BLaER1 (cell line): ENCODE measurements around the gene TEAD1.

Experiments used
- H3K27ac ChIP-seq: shearing (Covaris generic); formaldehyde crosslinking; 2 replicates; pipeline ENCODE4 v1.8.1; 2022
- H3K27me3 ChIP-seq: shearing (Covaris generic); formaldehyde crosslinking; 2 replicates; pipeline ENCODE4 v1.8.1; 2022
- H3K36me3 ChIP-seq: shearing (Covaris generic); formaldehyde crosslinking; 2 replicates; pipeline ENCODE4 v1.8.1; 2022
- H3K4me1 ChIP-seq: shearing (Covaris generic); formaldehyde crosslinking; 2 replicates; pipeline ENCODE4 v1.8.1; 2022
- H3K4me2 ChIP-seq: shearing (Covaris generic); formaldehyde crosslinking; 2 replicates; pipeline ENCODE4 v1.8.1; 2022
- H3K4me3 ChIP-seq: shearing (Covaris generic); formaldehyde crosslinking; 2 replicates; pipeline ENCODE4 v1.8.1; 2022
- H3K9ac ChIP-seq: shearing (Covaris generic); formaldehyde crosslinking; 2 replicates; pipeline ENCODE4 v1.8.1; 2022
- H3K9me3 ChIP-seq: shearing (Covaris generic); formaldehyde crosslinking; 2 replicates; pipeline ENCODE4 v1.8.1; 2022
- H4K20me1 ChIP-seq: shearing (Covaris generic); formaldehyde crosslinking; 2 replicates; pipeline ENCODE4 v1.8.1; 2022
- Cebpa-rat ChIP-seq: shearing (Covaris generic); IDR thresholded peaks from 2 replicates; pipeline ENCODE4 v1.8.1; 2022

Gene TEAD1

DNA sequence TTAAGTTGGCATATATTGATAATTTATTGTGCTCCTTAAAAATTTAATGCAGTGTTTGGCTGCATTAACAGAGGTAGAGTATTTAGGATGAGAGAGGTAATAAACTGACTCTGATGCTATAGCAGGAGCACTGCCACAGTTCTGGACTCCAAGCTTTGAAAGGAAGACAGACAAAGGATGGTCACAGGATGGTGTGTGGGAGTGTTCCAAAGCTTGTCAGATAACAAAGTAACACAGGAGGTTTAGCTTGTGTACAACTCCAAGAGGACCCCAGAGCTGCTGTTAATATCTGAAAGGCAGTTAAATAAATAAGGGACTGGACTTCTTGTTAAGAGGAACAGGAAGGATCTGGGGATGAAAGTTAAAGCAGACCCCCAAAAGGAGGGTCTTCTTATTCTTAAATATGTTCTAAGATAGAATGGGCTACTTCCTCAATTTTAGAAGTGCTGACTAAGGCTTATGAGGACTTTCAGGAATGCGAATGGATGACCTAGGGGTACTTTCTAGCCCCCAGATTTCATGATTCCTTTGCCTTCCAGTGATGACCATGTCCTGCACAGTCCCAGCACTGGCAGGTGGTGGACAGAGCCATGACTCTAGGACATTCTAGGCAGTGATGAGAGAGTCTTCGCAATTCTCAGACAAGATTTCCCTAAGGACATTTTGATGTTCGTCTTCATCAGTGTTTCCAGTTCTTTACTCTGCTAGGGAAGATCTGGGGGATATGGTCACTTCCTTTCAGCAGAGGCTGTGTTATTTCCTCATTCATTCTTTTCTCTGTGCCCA, 185.8 kb downstream of the TEAD1 start:
- H3K4me2 ChIP-seq, result no peak overlapping the region
- H3K36me3 ChIP-seq, result no peaks in the 10 kb centered on the region
- TF ChIP-seq Cebpa-rat, result no peak
- H3K4me3 ChIP-seq, result no peak overlapping the region
- no peaks in the 10 kb centered on the region for H3K4me1 ChIP-seq
- no peak overlapping the region for H3K9ac ChIP-seq
- H3K9me3 ChIP-seq, result no peaks in the 10 kb centered on the region
- H3K27me3 ChIP-seq, result no peaks in the 10 kb centered on the region
- no peak overlapping the region for H3K27ac ChIP-seq
- no peaks in the 10 kb centered on the region for H4K20me1 ChIP-seq

DNA sequence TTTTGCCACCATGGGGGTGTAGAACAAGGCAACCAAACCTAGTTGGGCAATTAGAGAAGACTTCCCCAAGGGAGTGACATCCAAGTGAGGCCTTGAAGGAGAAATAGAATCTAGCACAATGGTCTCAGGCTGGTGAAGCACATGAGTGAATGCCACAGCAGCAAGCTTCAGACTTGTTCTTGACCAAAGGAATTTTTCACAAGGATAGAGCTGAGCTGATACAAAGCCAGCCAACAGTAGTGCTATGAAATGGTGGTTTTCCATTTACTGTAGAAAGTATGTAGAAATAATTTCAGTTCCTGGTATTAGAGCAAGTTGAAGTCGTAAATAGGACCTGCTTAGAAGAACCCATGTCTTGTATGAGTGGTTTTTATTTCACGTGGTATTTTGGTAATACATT, 186.6 kb downstream of the TEAD1 start:
- no peak overlapping the region for H3K9ac ChIP-seq
- no peaks in the 10 kb centered on the region for H4K20me1 ChIP-seq
- TF ChIP-seq Cebpa-rat, result no peak
- no peak overlapping the region for H3K4me2 ChIP-seq
- no peaks in the 10 kb centered on the region for H3K9me3 ChIP-seq
- H3K27ac ChIP-seq, result no peak overlapping the region
- no peak overlapping the region for H3K4me3 ChIP-seq
- no peaks in the 10 kb centered on the region for H3K36me3 ChIP-seq
- no peaks in the 10 kb centered on the region for H3K4me1 ChIP-seq
- no peaks in the 10 kb centered on the region for H3K27me3 ChIP-seq

DNA sequence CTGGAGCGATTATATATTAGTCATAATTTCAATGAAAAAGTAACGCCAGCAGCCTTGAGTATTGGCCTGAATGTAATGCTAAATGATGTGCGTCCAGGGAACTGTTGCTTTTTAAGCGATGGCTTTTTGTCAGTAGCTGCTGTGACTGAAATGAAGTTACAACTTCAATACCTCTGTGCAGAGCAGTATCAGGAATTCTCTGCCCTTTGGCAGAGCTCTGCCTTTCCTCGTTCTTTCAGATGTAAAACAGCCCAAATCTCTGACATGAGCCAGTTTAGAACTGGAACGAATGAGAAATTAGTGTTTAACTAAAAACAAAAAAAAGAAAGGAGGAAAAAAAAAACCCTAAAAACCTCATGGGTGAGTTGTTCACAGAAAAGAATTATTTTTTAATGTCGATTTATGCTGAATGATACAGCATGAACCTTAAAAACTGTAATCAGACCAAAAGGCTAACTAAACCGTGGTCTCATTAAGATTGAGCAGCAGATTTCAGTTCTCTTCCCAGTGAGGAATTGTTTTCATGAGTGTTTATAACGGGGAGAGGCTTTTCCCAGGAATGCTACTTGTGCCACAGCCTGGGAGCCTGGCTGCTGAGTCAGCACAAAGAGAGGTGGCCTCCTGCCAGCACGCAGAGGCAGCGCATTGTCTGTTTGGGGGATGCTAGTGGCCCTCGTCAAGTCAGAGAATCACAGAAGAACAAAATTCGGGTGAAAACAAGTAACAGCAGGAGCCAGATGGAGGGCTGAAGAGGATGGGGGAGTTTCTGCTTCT, 188.7 kb downstream of the TEAD1 start:
- Histone ChIP-seq H3K36me3 (no peaks in the 10 kb centered on the region), H3K4me1 (no peaks in the 10 kb centered on the region), H3K27ac (no peak overlapping the region), H3K4me3 (no peak overlapping the region), H3K9ac (no peak overlapping the region), H3K4me2 (no peak overlapping the region), H4K20me1 (no peaks in the 10 kb centered on the region), H3K27me3 (no peaks in the 10 kb centered on the region), H3K9me3 (no peaks in the 10 kb centered on the region)
- no peak for TF ChIP-seq Cebpa-rat

DNA sequence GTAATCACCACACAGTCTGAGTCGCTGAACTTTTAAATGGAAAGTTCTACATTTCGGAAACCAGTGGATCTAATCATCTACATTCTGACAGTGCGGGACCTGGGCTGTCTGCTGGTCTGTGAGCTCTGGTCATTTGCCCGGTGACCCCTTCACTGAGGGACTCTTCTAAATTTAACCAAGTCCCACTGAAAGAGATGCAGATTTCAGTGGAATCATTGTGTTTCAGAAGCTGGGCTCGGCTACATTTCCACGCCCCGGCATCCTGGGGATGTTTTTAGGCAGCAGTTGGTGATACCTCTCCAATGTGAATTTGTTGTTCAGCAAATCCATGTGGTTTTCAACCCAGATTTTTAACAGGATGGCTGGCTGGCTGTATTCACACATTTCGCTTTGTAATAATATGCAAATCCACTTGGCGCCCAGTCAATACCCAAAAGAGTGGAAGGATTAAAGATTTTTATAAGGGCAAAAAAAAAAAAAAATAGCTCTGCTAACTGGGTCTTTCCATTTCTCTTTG, 189.4 kb downstream of the TEAD1 start:
- no peak overlapping the region for H3K4me2 ChIP-seq
- TF ChIP-seq Cebpa-rat, result no peak
- no peak overlapping the region for H3K4me3 ChIP-seq
- no peaks in the 10 kb centered on the region for H4K20me1 ChIP-seq
- H3K36me3 ChIP-seq, result no peaks in the 10 kb centered on the region
- H3K27me3 ChIP-seq, result no peaks in the 10 kb centered on the region
- H3K9me3 ChIP-seq, result no peaks in the 10 kb centered on the region
- H3K27ac ChIP-seq, result no peak overlapping the region
- no peaks in the 10 kb centered on the region for H3K4me1 ChIP-seq
- H3K9ac ChIP-seq, result no peak overlapping the region

DNA sequence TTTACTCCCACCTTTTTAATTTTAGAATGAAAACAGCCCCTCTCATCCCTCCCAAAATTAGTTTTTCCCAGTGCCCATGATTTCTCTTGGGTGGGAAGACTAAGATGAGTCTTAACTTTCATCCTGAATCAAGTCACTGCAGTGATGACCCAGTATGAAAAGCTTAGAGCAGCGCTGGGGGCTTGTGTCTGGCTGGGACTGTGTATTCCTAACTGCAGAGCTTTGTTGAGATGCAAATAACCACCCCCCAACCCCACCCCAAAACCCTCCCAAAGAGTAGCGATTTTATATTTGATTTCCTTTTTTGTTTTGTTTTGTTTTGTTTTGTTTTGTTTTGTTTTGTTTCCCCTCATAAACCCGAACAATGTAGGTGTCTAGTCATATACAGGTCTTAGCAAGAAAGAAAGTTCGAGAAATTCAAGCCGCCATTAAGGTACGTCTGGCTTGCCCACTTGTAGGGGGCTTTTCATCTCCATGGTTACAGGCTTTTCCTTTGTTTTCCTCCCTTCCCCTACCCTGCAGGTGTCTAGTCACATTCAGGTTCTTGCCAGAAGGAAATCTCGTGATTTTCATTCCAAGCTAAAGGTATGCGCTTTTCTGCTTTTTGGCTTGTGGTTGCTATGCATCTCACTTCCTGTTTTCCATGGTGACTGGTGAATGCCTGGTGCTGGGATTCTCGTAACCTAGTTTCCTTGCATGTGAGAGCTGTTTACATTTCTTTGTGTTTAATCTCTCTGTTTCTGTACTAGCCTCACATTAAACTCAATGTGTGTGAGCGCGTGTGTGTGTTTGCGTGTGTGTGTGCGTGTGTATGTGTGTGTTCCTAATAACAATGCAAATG, 190.3 kb downstream of the TEAD1 start:
- H4K20me1 ChIP-seq, result no peaks in the 10 kb centered on the region
- TF ChIP-seq Cebpa-rat, result no peak
- H3K9me3 ChIP-seq, result no peaks in the 10 kb centered on the region
- H3K4me3 ChIP-seq, result no peak overlapping the region
- no peaks in the 10 kb centered on the region for H3K4me1 ChIP-seq
- no peaks in the 10 kb centered on the region for H3K27me3 ChIP-seq
- H3K27ac ChIP-seq, result no peak overlapping the region
- H3K9ac ChIP-seq, result no peak overlapping the region
- no peaks in the 10 kb centered on the region for H3K36me3 ChIP-seq
- no peak overlapping the region for H3K4me2 ChIP-seq

DNA sequence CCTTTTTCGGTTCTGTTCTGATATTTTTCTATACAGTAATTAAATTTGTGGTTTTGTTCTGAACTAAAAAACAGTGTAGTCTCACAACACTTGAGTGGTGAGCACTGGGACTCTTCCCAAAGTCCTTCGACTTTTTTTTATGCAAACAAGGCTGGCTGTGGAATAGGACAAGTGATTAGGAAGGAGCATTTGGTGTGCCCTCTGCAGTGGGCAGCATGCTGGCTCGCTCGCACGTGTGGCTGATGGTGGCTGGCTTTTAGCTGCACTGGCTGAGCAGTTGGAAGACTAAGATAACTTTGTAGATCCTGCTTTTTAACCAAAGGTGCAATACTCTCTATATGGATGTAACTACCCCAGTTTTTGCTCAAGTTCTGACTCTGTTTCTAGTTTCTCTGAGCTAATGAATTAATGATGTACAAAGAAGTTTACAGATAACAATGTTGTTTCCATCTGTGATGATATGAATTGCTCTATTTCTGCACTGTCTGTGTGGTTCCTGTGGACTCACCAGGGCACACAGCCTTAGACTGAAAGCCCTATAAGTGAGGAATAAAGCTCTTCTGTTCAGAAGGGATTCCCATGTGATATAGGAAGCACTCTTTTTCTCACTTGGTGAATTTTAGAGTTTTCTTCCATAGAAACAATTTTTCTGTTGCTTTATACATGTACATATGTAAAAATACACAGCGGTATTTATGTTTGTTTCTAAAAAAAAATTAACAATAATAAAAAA, 191.8 kb downstream of the TEAD1 start:
- no peaks in the 10 kb centered on the region for H3K36me3 ChIP-seq
- no peaks in the 10 kb centered on the region for H3K4me1 ChIP-seq
- H3K4me3 ChIP-seq, result no peak overlapping the region
- no peaks in the 10 kb centered on the region for H3K9me3 ChIP-seq
- no peak overlapping the region for H3K9ac ChIP-seq
- H3K4me2 ChIP-seq, result no peak overlapping the region
- no peaks in the 10 kb centered on the region for H4K20me1 ChIP-seq
- no peak overlapping the region for H3K27ac ChIP-seq
- H3K27me3 ChIP-seq, result no peaks in the 10 kb centered on the region
- TF ChIP-seq Cebpa-rat, result no peak

DNA sequence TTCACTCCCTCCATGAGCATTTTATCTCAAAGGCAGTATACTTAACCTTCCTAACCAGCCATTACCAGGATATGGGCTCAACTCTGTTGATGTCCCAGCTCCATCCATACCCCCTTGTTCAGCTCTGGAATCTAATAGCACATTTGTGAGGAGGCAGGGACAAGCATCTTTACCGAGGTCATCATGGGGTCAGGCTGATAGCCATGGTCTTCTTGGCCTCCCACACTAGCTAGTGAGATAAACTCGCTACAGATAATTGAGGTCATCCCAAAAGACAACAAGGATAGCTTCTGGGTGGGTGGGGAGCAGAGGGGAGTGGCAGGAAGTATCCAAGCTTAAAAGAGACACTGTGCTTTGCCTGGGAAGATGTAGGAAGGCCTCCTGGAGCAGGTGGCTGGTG, 193.3 kb downstream of the TEAD1 start:
- Histone ChIP-seq H3K4me2 (no peak overlapping the region), H3K4me3 (no peak overlapping the region), H3K27ac (no peak overlapping the region), H3K9ac (no peak overlapping the region), H3K36me3 (no peaks in the 10 kb centered on the region), H4K20me1 (no peaks in the 10 kb centered on the region), H3K9me3 (no peaks in the 10 kb centered on the region), H3K4me1 (no peaks in the 10 kb centered on the region), H3K27me3 (no peaks in the 10 kb centered on the region)
- TF ChIP-seq Cebpa-rat, result no peak

DNA sequence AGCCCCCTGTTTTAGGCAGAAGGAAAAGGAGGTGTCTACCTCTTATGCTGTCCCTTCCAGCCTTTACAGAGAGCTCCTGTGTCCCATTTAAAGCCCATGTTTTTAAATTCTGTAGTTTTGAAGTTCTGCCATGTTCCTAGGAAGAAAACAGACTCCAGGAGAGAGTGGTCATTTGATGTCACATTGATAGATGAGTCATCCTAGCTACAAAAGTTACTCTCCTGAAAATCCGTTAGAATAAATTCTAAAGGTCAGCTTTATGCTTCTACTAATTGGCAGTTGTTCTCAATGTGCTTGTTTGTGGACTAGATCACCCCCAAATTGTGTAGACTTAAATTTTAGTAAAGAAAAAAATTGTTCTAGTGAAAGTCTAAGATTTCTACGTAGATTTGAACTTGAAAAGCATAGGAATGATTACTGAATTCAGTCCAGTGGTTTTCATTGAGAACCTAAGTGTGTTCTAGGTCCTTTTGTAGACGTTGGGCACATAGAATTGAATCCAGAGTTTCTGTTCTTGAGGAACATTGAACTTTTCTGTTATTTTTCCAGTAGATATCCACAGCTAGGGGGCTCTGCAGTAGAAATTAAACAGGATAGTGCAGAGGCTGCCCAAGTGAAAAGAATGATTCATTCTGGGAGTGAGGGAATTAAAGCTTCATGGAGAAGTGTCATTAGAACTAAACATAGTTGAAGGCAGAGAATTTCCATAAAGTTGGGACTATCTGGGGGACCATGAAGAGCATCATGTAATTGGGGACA, 194.3 kb downstream of the TEAD1 start:
- Histone ChIP-seq H4K20me1 (no peaks in the 10 kb centered on the region), H3K4me1 (no peaks in the 10 kb centered on the region), H3K4me3 (no peak overlapping the region), H3K9ac (no peak overlapping the region), H3K4me2 (no peak overlapping the region), H3K27me3 (no peaks in the 10 kb centered on the region), H3K27ac (no peak overlapping the region), H3K36me3 (no peaks in the 10 kb centered on the region), H3K9me3 (no peaks in the 10 kb centered on the region)
- TF ChIP-seq Cebpa-rat, result no peak

DNA sequence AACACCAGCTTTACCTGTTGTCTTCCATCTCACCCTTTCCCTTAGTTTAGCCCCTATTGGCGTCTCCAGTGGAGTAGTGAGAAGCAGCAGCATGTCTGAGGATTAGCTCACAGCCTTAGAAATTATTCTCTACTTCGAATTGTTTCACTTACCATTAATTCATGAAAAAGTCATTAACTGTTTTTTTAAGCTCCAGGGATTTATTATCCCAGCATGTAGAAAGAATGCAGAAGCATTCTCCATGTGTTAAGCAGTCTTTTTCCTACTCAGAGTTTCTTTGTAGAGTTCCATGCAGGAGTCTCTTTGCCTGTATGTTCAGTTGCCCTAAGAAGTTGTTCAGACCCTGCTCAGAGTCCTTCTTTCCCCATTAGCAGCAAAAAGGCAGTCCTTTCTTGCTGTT, 197.0 kb downstream of the TEAD1 start:
- no peaks in the 10 kb centered on the region for H3K4me1 ChIP-seq
- no peaks in the 10 kb centered on the region for H3K27me3 ChIP-seq
- H3K27ac ChIP-seq, result no peak overlapping the region
- H3K4me3 ChIP-seq, result no peak overlapping the region
- H3K9me3 ChIP-seq, result no peaks in the 10 kb centered on the region
- no peak for TF ChIP-seq Cebpa-rat
- H3K36me3 ChIP-seq, result no peaks in the 10 kb centered on the region
- no peaks in the 10 kb centered on the region for H4K20me1 ChIP-seq
- H3K9ac ChIP-seq, result no peak overlapping the region
- H3K4me2 ChIP-seq, result no peak overlapping the region
